ENCODE results near the gene TBC1D1. TPM values are rescaled to one million over a fixed set of nuclear protein-coding genes. Genes with fewer than 3 reads are reported as not detected.
A peak's percentile ranks its signal among the peaks of the same experiment; 100 is the strongest.

TBC1D1 gene
- total RNA-seq, 2 donors from 2014 or later, result 49.8 to 129 TPM

- no peaks in the 10 kb centered on the region for H3K4me1 ChIP-seq (replicated peaks)
- intact Hi-C loops (cut with DNase I), result no loop called here
- WGBS, result 59% methylated on average over 8 of the region's 8 CpGs
- H3K27me3 ChIP-seq (replicated peaks; ENCODE audit: insufficient read depth), result no peaks in the 10 kb centered on the region
- no peak for TF ChIP-seq POLR2A (IDR thresholded peaks at IDR 0.05)
- no peak for TF ChIP-seq POLR2AphosphoS5 (IDR thresholded peaks at IDR 0.05)
- TF ChIP-seq CTCF (IDR thresholded peaks at IDR 0.05), result no peak
- no peaks in the 10 kb centered on the region for H3K9me3 ChIP-seq
- H3K27ac ChIP-seq, result peak overlapping the region; percentile 23 to 41
- H3K4me3 ChIP-seq, result no peak overlapping the region
- no peaks in the 10 kb centered on the region for H3K36me3 ChIP-seq
- no peak for DNase-seq (ENCODE audit: low spot score)
These were observed 98.7 kb downstream of the TBC1D1 start for GRCh38 chr4:37989398-37990260.

- Histone ChIP-seq H3K27me3 (replicated peaks; ENCODE audit: insufficient read depth) (no peaks in the 10 kb centered on the region), H3K9me3 (no peaks in the 10 kb centered on the region), H3K4me1 (replicated peaks) (no peaks in the 10 kb centered on the region), H3K27ac (no peak overlapping the region), H3K4me3 (no peak overlapping the region), H3K36me3 (no peaks in the 10 kb centered on the region)
- intact Hi-C loops (cut with DNase I), result no loop called here
- WGBS, result 77% methylated on average over 5 of the region's 5 CpGs
- no peak for DNase-seq (ENCODE audit: low spot score)
- no peak for TF ChIP-seq CTCF (IDR thresholded peaks at IDR 0.05)
- TF ChIP-seq POLR2AphosphoS5 (IDR thresholded peaks at IDR 0.05), result no peak
- TF ChIP-seq POLR2A (IDR thresholded peaks at IDR 0.05), result no peak
These were observed 99.9 kb downstream of the TBC1D1 start for GRCh38 chr4:37990731-37991245.

- H3K27ac ChIP-seq, result no peak overlapping the region
- intact Hi-C loops (cut with DNase I), result no loop called here
- H3K4me1 ChIP-seq (replicated peaks), result no peaks in the 10 kb centered on the region
- H3K9me3 ChIP-seq, result no peaks in the 10 kb centered on the region
- no peak overlapping the region for H3K4me3 ChIP-seq
- H3K36me3 ChIP-seq, result no peaks in the 10 kb centered on the region
- TF ChIP-seq POLR2AphosphoS5 (IDR thresholded peaks at IDR 0.05), result no peak
- no peak for TF ChIP-seq POLR2A (IDR thresholded peaks at IDR 0.05)
- TF ChIP-seq CTCF (IDR thresholded peaks at IDR 0.05), result no peak
- 88% methylated on average over 8 of the region's 8 CpGs for WGBS
- no peaks in the 10 kb centered on the region for H3K27me3 ChIP-seq (replicated peaks; ENCODE audit: insufficient read depth)
- no peak for DNase-seq (ENCODE audit: low spot score)
These were observed 100.9 kb downstream of the TBC1D1 start for GRCh38 chr4:37991623-37992410.

- intact Hi-C loops (cut with DNase I), result no loop called here
These were observed 102.9 kb downstream of the TBC1D1 start for GRCh38 chr4:37993806-37994205.

More at GRCh38 chr4:37993806-37994205, 102.9 kb downstream of the TBC1D1 start:
- H3K9me3 ChIP-seq, result no peaks in the 10 kb centered on the region
- H3K4me3 ChIP-seq, result no peak overlapping the region
- H3K36me3 ChIP-seq, result no peaks in the 10 kb centered on the region
- no peaks in the 10 kb centered on the region for H3K27me3 ChIP-seq (replicated peaks; ENCODE audit: insufficient read depth)
- no peak overlapping the region for H3K27ac ChIP-seq
- WGBS, result 85% methylated on average over 10 of the region's 10 CpGs
- H3K4me1 ChIP-seq (replicated peaks), result no peaks in the 10 kb centered on the region
- TF ChIP-seq POLR2A (IDR thresholded peaks at IDR 0.05) (no peak), POLR2AphosphoS5 (IDR thresholded peaks at IDR 0.05) (no peak), CTCF (IDR thresholded peaks at IDR 0.05) (no peak)
- DNase-seq (ENCODE audit: low spot score), result no peak

All from prostate gland (tissue), 2 donors.